HepG2 (cell line): ENCODE results near the gene LGALS7B. TPM values are rescaled to one million over a fixed set of nuclear protein-coding genes. Genes with fewer than 3 reads are reported as not detected.

ENCODE experiments used
- ADNP ChIP-seq: sonication (generic); formaldehyde crosslinking; IDR thresholded peaks from 2 replicates; pipeline ENCODE4 v1.4.0; 2020; ENCODE audit warnings: missing genetic modification reagents
- ARNT ChIP-seq: fragments of 450-650 bp; IDR thresholded peaks from 2 replicates; pipeline ENCODE4 v1.6.1; 2017
- BHLHE40 ChIP-seq: IDR thresholded peaks from 2 replicates; pipeline ENCODE4 v1.6.1; 2011; ENCODE audit warnings: low read length, improper control_type of control experiment
- CBFB ChIP-seq: sonication (generic); formaldehyde crosslinking; IDR thresholded peaks from 2 replicates; pipeline ENCODE4 v1.4.0; 2020; ENCODE audit warnings: missing genetic modification reagents
- ELF3 ChIP-seq: IDR thresholded peaks from 2 replicates; pipeline ENCODE4 v1.6.1; 2016; ENCODE audit warnings: missing genetic modification reagents, missing compliant biosample characterization
- ESRRA ChIP-seq: sonication (generic); formaldehyde crosslinking; IDR thresholded peaks from 2 replicates; pipeline ENCODE4 v1.5.1; 2020; ENCODE audit warnings: mild to moderate bottlenecking, low read depth, missing genetic modification reagents
- FOSL2 ChIP-seq: sonication (generic); formaldehyde crosslinking; IDR thresholded peaks from 2 replicates; pipeline ENCODE4 v1.4.0; 2020; ENCODE audit warnings: missing genetic modification reagents
- FOXM1 ChIP-seq: sonication (generic); formaldehyde crosslinking; IDR thresholded peaks from 2 replicates; pipeline ENCODE4 v1.5.0; 2020; ENCODE audit warnings: missing genetic modification reagents
- GABPB1 ChIP-seq: IDR thresholded peaks from 2 replicates; pipeline ENCODE4 v1.6.1; 2016; ENCODE audit warnings: mild to moderate bottlenecking, missing genetic modification reagents, moderate library complexity, missing compliant biosample characterization
- HMG20A ChIP-seq: IDR thresholded peaks from 2 replicates; pipeline ENCODE4 v1.6.1; 2016; ENCODE audit warnings: borderline replicate concordance
- KAT2B ChIP-seq: fragments of 150-350 bp; IDR thresholded peaks from 2 replicates; pipeline ENCODE4 v1.6.1; 2014; ENCODE audit warnings: low read depth, low read length, borderline replicate concordance
- KDM6A ChIP-seq: IDR thresholded peaks from 2 replicates; pipeline ENCODE4 v1.6.1; 2016; ENCODE audit warnings: low read depth
- MTA3 ChIP-seq: sonication (generic); formaldehyde crosslinking; IDR thresholded peaks from 2 replicates; pipeline ENCODE4 v1.4.0; 2020; ENCODE audit warnings: missing genetic modification reagents
- RARA ChIP-seq: IDR thresholded peaks from 2 replicates; pipeline ENCODE4 v1.6.1; 2016; ENCODE audit warnings: missing genetic modification reagents, missing compliant biosample characterization
- RCOR2 ChIP-seq: IDR thresholded peaks from 2 replicates; pipeline ENCODE4 v1.6.1; 2016; ENCODE audit warnings: missing biosample characterization, missing genetic modification reagents
- SATB2 ChIP-seq: sonication (generic); formaldehyde crosslinking; IDR thresholded peaks from 2 replicates; pipeline ENCODE4 v1.5.0; 2020; ENCODE audit warnings: missing genetic modification reagents
- TAF1 ChIP-seq: sonication (generic); formaldehyde crosslinking; IDR thresholded peaks from 2 replicates; pipeline ENCODE4 v1.4.0; 2020; ENCODE audit warnings: missing genetic modification reagents
- TBX2 ChIP-seq: sonication (generic); formaldehyde crosslinking; IDR thresholded peaks from 2 replicates; pipeline ENCODE4 v1.5.0; 2020; ENCODE audit warnings: missing genetic modification reagents, mild to moderate bottlenecking, borderline replicate concordance
- TBX3 ChIP-seq: fragments of 450-650 bp; IDR thresholded peaks from 2 replicates; pipeline ENCODE4 v1.6.1; 2017; ENCODE audit warnings: antibody characterized with exemption, mild to moderate bottlenecking, inconsistent platforms, borderline replicate concordance
- ZFP36 ChIP-seq: fragments of 150-350 bp; IDR thresholded peaks from 2 replicates; pipeline ENCODE4 v1.6.1; 2018; ENCODE audit warnings: borderline replicate concordance, low read length, low read depth; ENCODE audit not compliant: partially characterized antibody
- ZFP41 ChIP-seq: sonication (generic); formaldehyde crosslinking; IDR thresholded peaks from 2 replicates; pipeline ENCODE4 v1.4.0; 2020; ENCODE audit warnings: mild to moderate bottlenecking, missing genetic modification reagents, borderline replicate concordance
- ZMYM4 ChIP-seq: sonication (generic); formaldehyde crosslinking; IDR thresholded peaks from 2 replicates; pipeline ENCODE4 v1.8.1; 2023; ENCODE audit warnings: mild to moderate bottlenecking, missing genetic modification reagents
- ZNF101 ChIP-seq: sonication (generic); formaldehyde crosslinking; IDR thresholded peaks from 2 replicates; pipeline ENCODE4 v1.4.0; 2020; ENCODE audit warnings: mild to moderate bottlenecking, low read depth, missing genetic modification reagents, borderline replicate concordance
- ZNF281 ChIP-seq: sonication (generic); formaldehyde crosslinking; IDR thresholded peaks from 2 replicates; pipeline ENCODE4 v1.4.0; 2020; ENCODE audit warnings: missing genetic modification reagents, borderline replicate concordance
- ZNF589 ChIP-seq: sonication (generic); formaldehyde crosslinking; conservative IDR thresholded peaks from 2 replicates; pipeline ENCODE4 v1.8.0; 2022; ENCODE audit warnings: mild to moderate bottlenecking, moderate library complexity, missing genetic modification reagents
- ZNF597 ChIP-seq: sonication (generic); formaldehyde crosslinking; IDR thresholded peaks from 2 replicates; pipeline ENCODE4 v1.5.0; 2020; ENCODE audit warnings: missing genetic modification reagents
- ZNF615 ChIP-seq: sonication (generic); formaldehyde crosslinking; IDR thresholded peaks from 2 replicates; pipeline ENCODE4 v1.5.0; 2020; ENCODE audit warnings: mild to moderate bottlenecking, missing genetic modification reagents, borderline replicate concordance
- ZNF720 ChIP-seq: sonication (generic); formaldehyde crosslinking; IDR thresholded peaks from 2 replicates; pipeline ENCODE4 v1.4.0; 2020; ENCODE audit warnings: missing genetic modification reagents
- ZNF784 ChIP-seq: sonication (generic); formaldehyde crosslinking; IDR thresholded peaks from 2 replicates; pipeline ENCODE4 v1.5.1; 2020; ENCODE audit warnings: missing genetic modification reagents, mild to moderate bottlenecking, borderline replicate concordance
- ZSCAN31 ChIP-seq: sonication (generic); formaldehyde crosslinking; IDR thresholded peaks from 2 replicates; pipeline ENCODE4 v1.5.0; 2020; ENCODE audit warnings: low read depth, mild to moderate bottlenecking, missing genetic modification reagents
- polyA plus RNA-seq, 8 experiments: library from polyadenylated mRNA; depleted of rRNA in 3 of 8; stranded (reverse) in 7 of 8; unstranded in 1 of 8; fragments of >200 nt; fragmentation: Illumina TruSeq in 4 of 8; extraction: Trizol in 4 of 8; gene quantifications; 2 replicates each; pipeline versions ENCODE4 v1.2.1 to v1.2.3, GENCODE V29; 2011 to 2016; ENCODE audit warnings: low read depth in 4 of 8, missing spikeins in 1 of 8, mixed read lengths in 1 of 8; ENCODE audit not compliant: insufficient read depth in 1 of 8
- total RNA-seq, 5 experiments: library from RNA; depleted of rRNA; stranded (reverse); fragments of >200 nt; fragmentation: Illumina TruSeq; extraction: Trizol; gene quantifications; 2 replicates each; pipeline ENCODE4 v1.2.3, GENCODE V29; 2016; ENCODE audit warnings: low read depth in 1 of 5

Gene LGALS7B
- total and polyA plus RNA-seq, 2 of the 13 experiments (the other 11 are each of a cell fraction or from before 2014, with no cell fraction given): 1.7 to 2.1 TPM

GRCh38 chr19:38759590-38760003 is 29.4 kb upstream of the LGALS7B start (continued):
- TF ChIP-seq ZNF281 (CRISPR knock-in tag): 0 out of 2 replicates have a peak, but pooled peaks have one; percentile 7
- TF ChIP-seq GABPB1 (CRISPR knock-in tag): peak; percentile 22; the same call in 1 of the 2 replicates
- TF ChIP-seq ZNF784: no peak
- TF ChIP-seq ARNT: no peak
- no peak for TF ChIP-seq MTA3
- TF ChIP-seq RCOR2 (CRISPR knock-in tag): peak; percentile 95
- TF ChIP-seq RARA (CRISPR knock-in tag): peak; percentile 89
- TF ChIP-seq TBX3: peak; percentile 57; the same call in 1 of the 2 replicates
- TF ChIP-seq KDM6A (CRISPR knock-in tag): peak; percentile 61
- peak; percentile 87 for TF ChIP-seq TBX2 (CRISPR knock-in tag)
- peak; percentile 75; the same call in 1 of the 2 replicates for TF ChIP-seq HMG20A (CRISPR knock-in tag)
- TF ChIP-seq FOSL2 (CRISPR knock-in tag): peak; percentile 72
- peak; percentile 57; the same call in 1 of the 2 replicates for TF ChIP-seq ZMYM4 (CRISPR knock-in tag)
- TF ChIP-seq ESRRA: peak; percentile 94
- TF ChIP-seq ZNF597: no peak
- 0 out of 2 replicates have a peak, but pooled peaks have one; percentile 57 for TF ChIP-seq FOXM1 (CRISPR knock-in tag)
- TF ChIP-seq ZFP41 (CRISPR knock-in tag): no peak
- peak; percentile 97 for TF ChIP-seq CBFB
- no peak for TF ChIP-seq ZSCAN31 (CRISPR knock-in tag)
- TF ChIP-seq ZFP36: no peak
- TF ChIP-seq TAF1 (CRISPR knock-in tag): peak; percentile 19; the same call in 1 of the 2 replicates
- TF ChIP-seq ELF3 (CRISPR knock-in tag): peak; percentile 97
- TF ChIP-seq BHLHE40: peak; percentile 29; the same call in 1 of the 2 replicates
- no peak for TF ChIP-seq KAT2B
- TF ChIP-seq ZNF615 (CRISPR knock-in tag): no peak
- TF ChIP-seq ADNP (CRISPR knock-in tag): peak; percentile 12; the same call in 1 of the 2 replicates
- TF ChIP-seq ZNF720 (CRISPR knock-in tag): no peak
- TF ChIP-seq SATB2 (CRISPR knock-in tag): no peak
- TF ChIP-seq ZNF101 (CRISPR knock-in tag): no peak
- TF ChIP-seq ZNF589: no peak; the same call in 1 of the 2 replicates
